GDM1 (cell line): ENCODE measurements around the gene TSPAN14.

ENCODE experiments used
- DNase-seq: peaks from one replicate; lab custom pipeline; 2025; lab: John Stamatoyannopoulos, UW

The TSPAN14 gene

GRCh38 chr10:80504897-80505465, 50.9 kb downstream of the TSPAN14 start:
- no peak for DNase-seq

- no peak for DNase-seq
These were observed 52.1 kb downstream of the TSPAN14 start for GRCh38 chr10:80506189-80506575.

- no peak for DNase-seq
These were observed 52.9 kb downstream of the TSPAN14 start for GRCh38 chr10:80506836-80507487.

GRCh38 chr10:80509108-80509402, 54.9 kb downstream of the TSPAN14 start:
- no peak for DNase-seq

GRCh38 chr10:80509403-80510161, 55.5 kb downstream of the TSPAN14 start:
- no peak for DNase-seq

GRCh38 chr10:80512031-80512526, 58.0 kb downstream of the TSPAN14 start:
- DNase-seq = no peak

- no peak for DNase-seq
These were observed 59.0 kb downstream of the TSPAN14 start for GRCh38 chr10:80513106-80513505.

- DNase-seq = no peak
These were observed 61.4 kb downstream of the TSPAN14 start for GRCh38 chr10:80515511-80515910.

- no peak for DNase-seq
These were observed 61.8 kb downstream of the TSPAN14 start for GRCh38 chr10:80515941-80516340.

- no peak for DNase-seq
These were observed 62.5 kb downstream of the TSPAN14 start for GRCh38 chr10:80516506-80517075.

- DNase-seq = no peak
These were observed 63.5 kb downstream of the TSPAN14 start for GRCh38 chr10:80517416-80518142.

GRCh38 chr10:80518143-80518806, 64.2 kb downstream of the TSPAN14 start:
- DNase-seq = no peak

GRCh38 chr10:80518807-80519360, 64.8 kb downstream of the TSPAN14 start:
- no peak for DNase-seq

- no peak for DNase-seq
These were observed 66.0 kb downstream of the TSPAN14 start for GRCh38 chr10:80519936-80520650.

GRCh38 chr10:80520661-80521470, 66.8 kb downstream of the TSPAN14 start:
- DNase-seq = no peak

GRCh38 chr10:80522756-80523363, 68.8 kb downstream of the TSPAN14 start:
- DNase-seq = no peak

GRCh38 chr10:80523773-80524172, 69.7 kb downstream of the TSPAN14 start:
- DNase-seq = no peak

GRCh38 chr10:80524190-80524909, 70.2 kb downstream of the TSPAN14 start:
- DNase-seq = no peak

- DNase-seq = no peak
These were observed 72.1 kb downstream of the TSPAN14 start for GRCh38 chr10:80526218-80526617.
